ENCODE results near the gene RALGAPA2. TPM values are rescaled to one million over a fixed set of nuclear protein-coding genes. Genes with fewer than 3 reads are reported as not detected.

Gene RALGAPA2
- total RNA-seq, 3 donors from 2014 or later (not counting 1 experiment from before 2014, with no cell fraction given): 26.6 to 33.9 (median 33.1) TPM

DNA sequence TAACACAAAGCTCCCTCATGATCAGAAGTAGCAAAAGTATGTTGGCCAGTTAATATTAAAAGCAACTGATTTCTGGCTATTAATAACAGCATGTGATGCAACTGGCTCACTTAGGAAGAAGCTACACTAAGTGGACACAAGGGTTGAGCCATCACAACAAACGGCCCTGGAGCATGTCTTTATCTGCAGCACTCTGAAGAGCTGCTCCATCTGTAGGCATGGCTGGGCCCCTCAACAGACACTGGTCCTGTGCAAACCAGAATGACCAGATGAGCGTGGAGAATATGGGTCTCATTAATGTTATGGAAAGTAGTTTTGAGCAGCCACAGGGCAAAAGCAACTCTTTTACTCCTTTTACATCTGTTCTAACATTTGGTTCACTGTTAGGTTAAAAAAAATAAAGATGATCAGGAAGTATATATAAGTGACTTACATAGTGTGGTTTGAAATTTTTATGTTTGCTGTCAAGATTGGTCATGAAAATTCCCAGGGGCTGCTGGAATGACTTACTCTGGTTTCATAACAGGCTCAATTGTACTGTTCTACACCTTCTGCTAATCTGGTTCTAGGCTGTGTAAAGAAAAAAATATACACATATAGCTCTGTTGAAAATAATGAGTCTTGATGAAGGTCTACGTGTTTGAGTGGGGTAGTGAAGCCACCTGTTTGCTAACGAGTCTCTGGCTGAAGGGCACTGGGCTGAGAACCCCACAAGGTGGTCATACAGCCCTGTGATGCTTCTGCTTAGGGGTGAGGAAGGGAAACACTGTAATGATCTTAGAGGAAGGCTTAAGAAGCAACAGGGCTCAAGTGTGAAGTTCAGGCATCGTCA, 286.4 kb downstream of the RALGAPA2 start:
- intact Hi-C loops (cut with micrococcal nuclease): no loop called here
- Histone ChIP-seq H3K27me3 (ENCODE audit: control insufficient read depth, insufficient read depth, low read length) (no peaks in the 10 kb centered on the region), H3K9me3 (ENCODE audit: control insufficient read depth, insufficient read depth, low read length) (no peaks in the 10 kb centered on the region), H3K4me1 (ENCODE audit: control insufficient read depth, insufficient read depth, low read length) (no peaks in the 10 kb centered on the region), H3K4me3 (ENCODE audit: low read length) (no peak overlapping the region), H3K27ac (ENCODE audit: low read length) (no peak overlapping the region), H3K36me3 (ENCODE audit: control insufficient read depth, insufficient read depth, low read length) (no peaks in the 10 kb centered on the region)
- ATAC-seq: no peak
- TF ChIP-seq, protein P1, sequence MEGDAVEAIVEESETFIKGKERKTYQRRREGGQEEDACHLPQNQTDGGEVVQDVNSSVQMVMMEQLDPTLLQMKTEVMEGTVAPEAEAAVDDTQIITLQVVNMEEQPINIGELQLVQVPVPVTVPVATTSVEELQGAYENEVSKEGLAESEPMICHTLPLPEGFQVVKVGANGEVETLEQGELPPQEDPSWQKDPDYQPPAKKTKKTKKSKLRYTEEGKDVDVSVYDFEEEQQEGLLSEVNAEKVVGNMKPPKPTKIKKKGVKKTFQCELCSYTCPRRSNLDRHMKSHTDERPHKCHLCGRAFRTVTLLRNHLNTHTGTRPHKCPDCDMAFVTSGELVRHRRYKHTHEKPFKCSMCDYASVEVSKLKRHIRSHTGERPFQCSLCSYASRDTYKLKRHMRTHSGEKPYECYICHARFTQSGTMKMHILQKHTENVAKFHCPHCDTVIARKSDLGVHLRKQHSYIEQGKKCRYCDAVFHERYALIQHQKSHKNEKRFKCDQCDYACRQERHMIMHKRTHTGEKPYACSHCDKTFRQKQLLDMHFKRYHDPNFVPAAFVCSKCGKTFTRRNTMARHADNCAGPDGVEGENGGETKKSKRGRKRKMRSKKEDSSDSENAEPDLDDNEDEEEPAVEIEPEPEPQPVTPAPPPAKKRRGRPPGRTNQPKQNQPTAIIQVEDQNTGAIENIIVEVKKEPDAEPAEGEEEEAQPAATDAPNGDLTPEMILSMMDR (IDR thresholded peaks at IDR 0.05): no peak
- Mint-ChIP-seq H3K4me1 (peaks cover 0 to 1% of the 10 kb centered on the region in 2 donors), H3K36me3 (no peaks in the 10 kb centered on the region), H3K27ac (no peak overlapping the region), H3K4me3 (no peak overlapping the region), H3K9me3 (no peaks in the 10 kb centered on the region), H3K27me3 (ENCODE audit: low read depth in 2 of 2) (no peaks in the 10 kb centered on the region)
- no peak for DNase-seq
- 75% methylated on average over 5 of the region's 5 CpGs for WGBS (ENCODE audit: insufficient coverage)

DNA sequence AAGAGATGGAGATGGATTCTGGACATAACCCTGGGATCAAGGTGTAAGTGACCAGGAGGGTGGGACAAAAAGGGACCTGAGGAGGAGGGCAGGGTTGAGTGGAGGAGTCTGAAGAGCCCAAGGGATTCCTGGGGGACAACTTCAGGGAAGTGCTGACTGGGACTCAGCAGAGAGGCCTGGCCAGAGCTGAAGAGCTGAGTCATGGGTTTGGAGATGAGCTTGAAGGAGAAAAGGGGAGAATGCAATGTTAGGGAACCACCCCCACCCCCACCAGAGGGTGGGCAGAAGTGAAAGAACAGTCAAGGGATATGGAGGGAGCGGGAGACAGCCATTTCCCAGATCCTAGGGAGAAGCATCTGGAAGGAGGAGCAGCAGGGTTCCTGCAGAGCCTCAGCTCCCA, 289.3 kb downstream of the RALGAPA2 start:
- H3K4me3 Mint-ChIP-seq: no peak overlapping the region
- Histone ChIP-seq H3K27me3 (ENCODE audit: control insufficient read depth, insufficient read depth, low read length) (no peaks in the 10 kb centered on the region), H3K27ac (ENCODE audit: low read length) (no peak overlapping the region), H3K36me3 (ENCODE audit: control insufficient read depth, insufficient read depth, low read length) (no peaks in the 10 kb centered on the region), H3K9me3 (ENCODE audit: control insufficient read depth, insufficient read depth, low read length) (no peaks in the 10 kb centered on the region), H3K4me1 (ENCODE audit: control insufficient read depth, insufficient read depth, low read length) (no peaks in the 10 kb centered on the region), H3K4me3 (ENCODE audit: low read length) (no peak overlapping the region)
- no peak overlapping the region for H3K27ac Mint-ChIP-seq
- DNase-seq: no peak
- 100% methylated on average over 1 of the region's 1 CpG for WGBS (ENCODE audit: insufficient coverage)
- H3K36me3 Mint-ChIP-seq: no peaks in the 10 kb centered on the region
- peaks cover 3 to 5% of the 10 kb centered on the region in 2 donors for H3K4me1 Mint-ChIP-seq
- no peaks in the 10 kb centered on the region for H3K9me3 Mint-ChIP-seq
- intact Hi-C loops (cut with micrococcal nuclease): no loop called here
- no peak for ATAC-seq
- no peaks in the 10 kb centered on the region for H3K27me3 Mint-ChIP-seq (ENCODE audit: low read depth in 2 of 2)
- TF ChIP-seq, protein P1 (IDR thresholded peaks at IDR 0.05): no peak

DNA sequence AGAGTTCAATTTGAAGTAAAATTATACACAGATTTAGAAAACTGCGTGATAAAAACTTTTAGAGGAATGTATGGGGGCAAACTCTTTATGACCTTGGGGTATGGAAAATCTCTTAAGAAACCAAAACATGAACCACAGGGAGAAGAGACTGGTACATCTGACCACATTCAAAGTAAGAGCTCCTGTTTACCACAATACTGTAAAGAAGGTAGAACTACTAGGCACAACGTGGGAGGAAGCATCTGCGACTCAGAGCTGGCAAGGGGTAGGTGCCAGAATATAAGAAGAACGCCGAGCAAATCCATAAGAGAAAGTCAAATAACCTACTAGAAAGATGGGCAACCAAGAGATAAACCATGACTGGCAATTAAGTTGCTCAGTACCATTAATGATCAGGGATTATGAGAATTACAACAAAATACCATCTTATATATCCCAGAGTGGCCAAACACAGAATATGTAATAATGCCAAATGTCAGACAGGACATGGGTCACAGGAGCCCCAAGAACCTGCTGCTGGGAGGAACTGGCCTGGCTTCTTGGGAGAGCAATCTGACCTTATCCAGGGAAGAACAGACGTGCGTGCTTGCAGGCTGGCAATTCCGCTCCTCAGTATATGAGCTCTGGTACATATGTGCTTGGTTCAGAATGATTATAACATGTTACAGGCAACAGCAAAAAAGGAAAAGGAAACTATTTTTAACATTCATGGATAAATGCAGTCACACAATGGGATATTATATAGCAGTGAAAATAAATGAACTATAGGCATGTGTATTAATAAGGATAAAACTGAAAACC, 294.4 kb downstream of the RALGAPA2 start:
- 49% methylated on average over 8 of the region's 8 CpGs for WGBS (ENCODE audit: insufficient coverage)
- H3K9me3 Mint-ChIP-seq: no peaks in the 10 kb centered on the region
- Histone ChIP-seq H3K27ac (ENCODE audit: low read length) (no peak overlapping the region), H3K4me3 (ENCODE audit: low read length) (no peak overlapping the region), H3K4me1 (ENCODE audit: control insufficient read depth, insufficient read depth, low read length) (no peaks in the 10 kb centered on the region), H3K36me3 (ENCODE audit: control insufficient read depth, insufficient read depth, low read length) (no peaks in the 10 kb centered on the region), H3K27me3 (ENCODE audit: control insufficient read depth, insufficient read depth, low read length) (no peaks in the 10 kb centered on the region), H3K9me3 (ENCODE audit: control insufficient read depth, insufficient read depth, low read length) (no peaks in the 10 kb centered on the region)
- no peaks in the 10 kb centered on the region for H3K36me3 Mint-ChIP-seq
- H3K4me3 Mint-ChIP-seq: no peak overlapping the region
- H3K27me3 Mint-ChIP-seq (ENCODE audit: low read depth in 2 of 2): no peaks in the 10 kb centered on the region
- no peak overlapping the region for H3K27ac Mint-ChIP-seq
- no peak for DNase-seq
- peaks cover 11% of the 10 kb centered on the region in 2 donors for H3K4me1 Mint-ChIP-seq
- no peak for ATAC-seq
- TF ChIP-seq, protein P1 (IDR thresholded peaks at IDR 0.05): no peak
- intact Hi-C loops (cut with micrococcal nuclease): loop anchor here (2.0 kb wide), 1 partner anchor 59 kb away; no protein-coding TSS in a partner anchor

Data from natural killer cell (primary cell).